GM19023 (cell line): ENCODE data around the gene GPR137.

Experiments
- ATAC-seq: cut with Tn5 transposase; IDR thresholded peaks from one replicate; pipeline ENCODE4 v1.9.1; 2021; ENCODE audit warnings: mild to moderate bottlenecking, moderate library complexity; ENCODE audit not compliant: unreplicated experiment

GPR137 gene

GRCh38 chr11:64284962-64285884, at the start of gene GPR137:
Gene GPR137 (plus strand): TSS chr11:64285848. CDS start chr11:64286525, 677 bp downstream.
- peak; percentile 59 for ATAC-seq

GRCh38 chr11:64237484-64237951, 48.1 kb upstream of the GPR137 start:
- ATAC-seq = no peak

DNA sequence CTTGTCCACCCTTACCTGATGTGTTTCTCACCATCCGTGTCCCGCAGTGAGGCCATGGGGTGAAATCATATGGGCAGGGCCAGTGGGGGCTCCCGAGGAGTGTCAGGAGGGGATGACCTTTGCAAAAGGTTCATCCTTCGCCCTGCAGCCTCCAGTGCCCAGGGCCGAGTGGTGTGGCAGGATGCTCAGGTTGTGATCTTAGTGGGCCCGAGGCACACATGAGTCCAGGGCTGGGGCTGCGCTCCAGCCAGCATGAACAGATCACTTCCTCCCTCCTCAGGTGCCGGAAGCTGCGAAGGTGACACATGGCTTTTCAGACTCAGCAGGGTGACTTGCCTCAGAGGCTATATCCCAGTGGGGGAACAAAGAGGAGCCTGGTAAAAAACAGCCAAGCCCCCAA, 47.6 kb upstream of the GPR137 start:
- no peak for ATAC-seq

- no peak for ATAC-seq
Measured at GRCh38 chr11:64238999-64239398, 46.6 kb upstream of the GPR137 start.

GRCh38 chr11:64239662-64240434, 45.8 kb upstream of the GPR137 start:
- ATAC-seq = no peak

DNA sequence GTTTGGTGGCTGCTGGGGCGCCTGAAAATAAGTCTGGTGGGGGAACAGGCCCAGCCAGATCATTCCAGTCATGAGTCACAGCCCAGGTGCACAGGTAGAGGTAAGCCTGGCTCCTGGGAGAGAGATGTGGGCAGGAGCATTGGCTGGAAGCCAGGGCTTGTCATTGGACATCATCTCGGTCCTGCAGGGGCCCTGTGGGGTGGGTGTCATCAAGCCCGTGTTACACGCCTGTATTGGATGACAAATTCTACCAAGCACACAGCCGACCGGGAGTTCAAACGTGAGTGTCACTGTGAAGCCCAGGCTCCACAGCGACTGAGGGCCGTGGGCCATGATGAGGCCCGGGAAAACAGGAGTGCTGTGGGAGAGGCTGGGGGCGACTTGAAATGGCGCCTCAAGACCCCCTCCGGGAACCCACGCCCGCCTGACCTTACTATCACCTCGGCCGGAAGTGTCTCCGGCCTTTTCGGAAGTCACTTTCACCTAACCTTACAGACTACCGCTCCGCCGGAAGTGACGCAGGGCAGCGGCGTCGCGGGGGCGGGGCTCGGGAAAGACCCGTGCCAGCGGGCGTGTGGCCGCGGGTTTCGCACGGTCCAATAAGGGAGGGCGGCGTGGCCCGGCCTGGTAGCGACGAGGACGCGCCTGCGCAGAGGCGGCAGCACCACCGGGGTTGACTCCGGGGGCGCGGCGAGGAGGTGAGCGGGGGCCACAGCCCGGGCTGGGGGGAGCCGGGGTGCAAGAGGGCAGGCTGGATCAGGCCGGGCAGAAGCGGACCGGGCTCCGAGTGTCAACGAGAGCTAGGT, 45.0 kb upstream of the GPR137 start, which contains the start of gene FKBP2:
FKBP2 (plus strand) TSS at position 661 of the 806 bp plus-strand sequence. CDS start 1,293 bp downstream, outside the sequence.
- ATAC-seq = peak; percentile 53

DNA sequence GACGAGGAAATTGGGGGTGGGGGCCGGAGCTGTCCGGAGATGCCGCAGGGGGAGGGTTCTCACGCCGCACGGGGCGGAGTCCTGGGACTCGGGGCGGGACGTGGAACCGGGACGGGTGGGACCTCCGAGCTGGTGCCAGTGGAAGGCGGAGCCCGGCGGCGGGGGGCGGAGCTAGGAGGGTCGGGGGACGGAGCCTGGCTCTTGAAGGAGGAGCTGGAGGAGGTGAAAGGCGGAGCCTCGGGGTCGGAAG, 44.5 kb upstream of the GPR137 start:
- ATAC-seq = peak; percentile 73

GRCh38 chr11:64241491-64242374, 43.9 kb upstream of the GPR137 start:
- peak; percentile 4 for ATAC-seq

DNA sequence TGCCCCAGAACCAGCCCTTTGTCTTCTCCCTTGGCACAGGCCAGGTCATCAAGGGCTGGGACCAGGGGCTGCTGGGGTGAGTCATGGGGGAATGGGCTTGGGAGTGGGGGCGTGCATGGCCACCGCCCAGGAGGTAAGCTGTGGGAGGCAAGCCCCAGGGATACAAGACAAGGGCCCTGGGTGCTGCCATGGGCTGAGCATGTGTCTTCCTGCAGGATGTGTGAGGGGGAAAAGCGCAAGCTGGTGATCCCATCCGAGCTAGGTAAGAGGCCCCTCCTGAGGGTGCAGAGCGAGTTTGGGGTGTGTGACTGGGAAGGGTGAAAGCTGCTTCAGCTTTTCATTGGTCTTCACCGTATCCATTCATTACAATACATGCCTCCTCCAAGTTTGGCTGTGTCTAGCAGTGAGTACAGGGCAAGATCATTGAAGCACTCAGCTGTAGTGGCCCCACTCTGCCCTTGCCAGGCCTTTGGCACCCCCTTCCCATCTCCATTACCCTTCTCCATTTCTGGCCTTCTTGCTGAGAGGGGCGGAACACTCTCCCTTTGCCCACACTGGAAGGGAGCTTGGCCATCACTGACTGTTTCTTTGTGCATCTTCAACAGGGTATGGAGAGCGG, 42.3 kb upstream of the GPR137 start:
- ATAC-seq = no peak

DNA sequence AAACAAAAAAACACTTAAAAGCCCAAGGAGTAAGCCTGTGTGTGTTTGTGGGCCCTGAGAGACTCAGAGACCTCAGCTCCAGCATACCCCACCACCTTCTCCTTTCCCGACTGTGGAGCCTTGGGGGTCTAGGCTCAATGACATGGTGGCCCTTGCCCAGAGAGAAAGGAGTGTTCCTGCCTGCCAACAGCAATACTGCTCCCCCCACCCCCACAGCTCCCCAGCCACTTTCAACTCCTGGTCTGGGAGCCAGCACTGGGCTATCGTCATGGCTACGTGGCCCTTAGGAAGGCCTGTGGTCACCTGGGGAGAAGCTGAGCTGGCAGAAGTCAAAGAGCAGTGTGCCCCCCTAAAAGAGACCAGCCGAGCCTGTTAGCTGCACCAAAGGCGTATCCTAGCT, 41.5 kb upstream of the GPR137 start:
- no peak for ATAC-seq

DNA sequence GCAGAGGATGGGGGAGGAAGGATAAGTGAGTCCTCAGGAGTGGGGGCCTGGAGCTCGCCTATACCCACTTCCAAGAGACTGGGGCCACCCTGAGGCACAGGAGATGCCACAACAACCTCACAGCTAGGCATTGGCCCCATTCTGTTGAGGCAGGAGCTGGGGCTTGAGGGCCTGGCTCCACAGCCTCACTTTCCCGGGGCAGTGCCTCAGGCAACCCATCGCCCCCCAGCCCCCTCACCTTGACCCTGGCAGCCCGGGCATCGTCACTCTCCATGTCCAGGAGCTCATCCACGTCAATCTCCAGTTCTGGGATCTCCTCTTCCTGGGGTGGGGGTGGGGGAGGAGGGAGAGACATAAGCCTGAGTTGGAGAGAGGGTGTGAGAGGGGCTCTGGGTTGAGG, 40.7 kb upstream of the GPR137 start:
- ATAC-seq = no peak

DNA sequence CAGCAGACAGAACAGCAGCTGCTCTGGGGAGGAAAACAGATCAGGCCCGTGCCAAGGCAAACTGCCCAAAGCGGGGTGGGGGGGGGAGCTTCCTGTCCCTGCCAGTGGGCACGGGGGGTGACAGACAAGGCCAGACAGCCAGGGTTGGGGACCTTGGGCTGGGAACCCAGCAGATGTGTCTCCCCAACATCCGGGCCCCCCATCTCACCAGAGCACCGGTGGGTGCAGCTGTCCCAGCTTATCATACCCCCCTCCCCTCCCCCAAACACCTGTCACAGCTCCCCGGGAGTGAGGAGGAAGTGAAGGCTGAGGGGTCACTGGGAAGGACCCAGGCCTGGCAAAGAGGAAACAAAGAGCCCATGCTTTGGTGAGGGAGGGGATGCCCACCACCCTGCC, 40.2 kb upstream of the GPR137 start:
- ATAC-seq = no peak

DNA sequence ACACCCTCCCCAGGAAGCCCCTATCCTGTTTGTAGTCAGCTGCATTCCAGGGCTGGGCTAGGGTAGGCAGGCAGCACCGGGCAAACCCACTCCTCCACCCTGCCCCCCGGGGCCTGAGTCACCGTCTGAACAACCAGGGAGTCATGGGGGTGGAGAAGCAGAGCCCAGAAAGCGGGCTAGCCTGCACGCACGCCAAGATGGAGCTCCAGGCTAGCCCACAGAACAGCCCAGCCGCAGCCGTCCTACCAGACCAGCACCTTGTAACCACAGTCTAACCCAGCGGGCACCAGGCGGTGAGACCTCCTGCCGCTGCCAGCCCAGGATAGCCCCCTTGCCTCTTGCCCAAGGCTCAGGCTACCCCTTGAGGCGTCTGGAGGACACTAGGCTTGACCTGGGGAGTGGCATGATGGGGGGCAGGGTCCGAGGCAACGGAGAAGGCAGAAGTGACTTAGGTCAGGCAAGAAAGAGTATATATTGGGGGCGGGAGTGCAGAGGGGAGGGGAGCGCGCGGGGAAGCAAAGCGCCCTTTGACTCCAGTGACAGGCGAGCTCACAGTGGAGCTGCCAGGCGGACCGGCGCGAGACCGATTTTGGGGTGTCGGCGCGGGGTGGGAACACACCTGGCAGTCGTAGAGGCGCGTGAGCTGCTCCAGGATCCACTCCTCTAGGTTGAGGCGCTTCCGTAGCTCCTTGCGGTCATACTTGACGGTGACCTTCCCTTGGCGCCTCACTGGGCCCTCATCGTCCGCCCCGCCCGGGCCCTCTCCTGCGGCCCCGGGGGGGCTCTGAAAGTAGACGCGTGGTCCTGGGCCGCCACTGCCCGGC, 39.6 kb upstream of the GPR137 start:
- ATAC-seq = no peak

- ATAC-seq = peak; percentile 7
Measured at GRCh38 chr11:64246621-64246870, 39.1 kb upstream of the GPR137 start.

- peak; percentile 47 for ATAC-seq
Measured at GRCh38 chr11:64246871-64247728, 38.5 kb upstream of the GPR137 start, which contains the start of gene PPP1R14B. Gene PPP1R14B (minus strand): TSS chr11:64246943. CDS start chr11:64246673, 270 bp downstream.

DNA sequence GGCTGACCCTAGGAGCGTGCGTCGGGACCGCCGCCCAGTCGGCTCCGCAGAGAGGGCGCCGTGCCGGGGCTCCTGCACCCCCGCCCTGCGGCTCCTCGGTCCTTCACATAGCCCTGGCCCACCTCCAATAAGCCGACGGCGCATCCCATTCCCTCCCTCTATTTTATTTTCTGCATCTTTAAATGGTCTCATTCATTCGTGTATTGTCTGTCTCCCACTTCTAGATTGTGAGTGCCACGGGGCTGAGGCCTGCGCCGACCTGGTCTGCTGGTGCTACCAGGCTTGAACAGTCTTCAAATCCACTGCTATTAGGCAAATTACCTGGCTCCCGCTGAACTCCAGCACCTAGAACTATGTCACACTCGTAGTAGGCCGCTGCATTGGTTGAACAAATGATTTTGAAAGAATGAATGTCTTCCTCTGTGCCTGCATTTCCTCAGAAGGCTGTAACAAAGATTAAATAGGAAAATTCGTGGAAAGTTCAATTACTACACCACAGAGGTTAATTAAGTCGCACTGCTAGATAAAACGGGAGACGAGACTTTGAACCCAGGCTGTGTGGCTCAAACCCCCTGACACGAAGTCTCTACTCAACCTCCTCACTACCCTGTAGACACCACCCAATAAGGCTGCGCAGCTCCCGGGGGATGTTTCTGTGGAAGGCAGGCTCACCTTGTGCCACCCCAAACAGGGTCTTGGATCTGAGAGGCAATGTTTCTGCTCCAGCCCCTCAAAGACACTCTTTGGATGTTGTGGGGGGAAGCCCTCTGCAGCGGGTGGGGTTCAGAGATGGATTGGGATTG, 37.7 kb upstream of the GPR137 start:
- no peak for ATAC-seq

- no peak for ATAC-seq
Measured at GRCh38 chr11:64248578-64248977, 37.1 kb upstream of the GPR137 start.
